GM21447 (cell line): ENCODE data around the gene MTMR12.
A peak's percentile ranks its signal among the peaks of the same experiment; 100 is the strongest.

Source experiments
- ATAC-seq: cut with Tn5 transposase; IDR thresholded peaks from one replicate; pipeline ENCODE4 v1.9.1; 2021; ENCODE audit not compliant: unreplicated experiment

Gene MTMR12

DNA sequence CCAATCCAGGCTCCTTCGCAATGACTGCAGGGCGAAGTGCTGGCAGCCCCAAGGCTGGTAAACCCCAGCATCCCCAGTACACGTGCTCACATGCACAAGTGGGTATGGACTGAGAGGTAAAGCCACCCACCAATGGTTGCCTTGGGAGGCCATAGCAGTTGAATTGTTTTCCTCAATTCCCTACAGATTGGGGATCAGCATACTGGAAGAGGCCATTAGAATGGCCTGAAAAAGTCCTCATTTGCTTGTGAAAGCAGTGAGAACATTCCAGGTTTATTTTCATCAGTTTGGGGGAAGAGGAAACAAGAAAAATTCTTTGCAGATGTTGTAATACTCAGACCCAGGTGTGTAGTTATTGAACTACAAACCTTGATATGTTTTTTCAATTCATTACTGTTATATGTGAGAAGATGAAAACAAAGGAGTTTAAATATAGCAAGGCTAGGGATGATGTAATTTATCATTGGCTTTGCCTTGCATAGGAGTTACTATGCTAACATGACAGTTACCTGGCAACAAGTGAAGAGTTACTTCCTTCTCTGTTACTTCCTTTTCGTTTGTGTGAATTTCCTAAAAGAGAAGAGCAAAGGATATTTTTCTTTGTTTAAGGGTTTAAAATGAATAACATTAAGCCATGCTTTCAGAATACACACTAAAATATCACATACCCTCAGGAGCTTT, 36.4 kb downstream of the MTMR12 start:
- ATAC-seq, result peak; percentile 41

DNA sequence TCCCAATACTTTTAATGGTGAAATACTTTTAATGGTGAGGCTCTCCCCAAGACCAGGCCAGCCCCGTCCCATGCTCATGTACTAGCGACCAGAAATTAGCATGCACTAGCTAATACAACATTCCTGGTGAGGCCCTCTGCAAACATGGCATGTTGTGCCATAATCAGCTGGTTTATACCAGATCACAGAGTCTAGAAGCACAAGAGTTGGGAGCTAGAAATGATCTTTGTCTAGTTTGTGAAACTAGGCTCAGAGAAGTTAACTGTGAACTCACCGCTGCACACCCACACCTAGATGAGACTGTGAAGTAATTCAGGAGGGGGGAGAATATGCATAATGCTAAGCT, 37.4 kb downstream of the MTMR12 start:
- no peak for ATAC-seq

DNA sequence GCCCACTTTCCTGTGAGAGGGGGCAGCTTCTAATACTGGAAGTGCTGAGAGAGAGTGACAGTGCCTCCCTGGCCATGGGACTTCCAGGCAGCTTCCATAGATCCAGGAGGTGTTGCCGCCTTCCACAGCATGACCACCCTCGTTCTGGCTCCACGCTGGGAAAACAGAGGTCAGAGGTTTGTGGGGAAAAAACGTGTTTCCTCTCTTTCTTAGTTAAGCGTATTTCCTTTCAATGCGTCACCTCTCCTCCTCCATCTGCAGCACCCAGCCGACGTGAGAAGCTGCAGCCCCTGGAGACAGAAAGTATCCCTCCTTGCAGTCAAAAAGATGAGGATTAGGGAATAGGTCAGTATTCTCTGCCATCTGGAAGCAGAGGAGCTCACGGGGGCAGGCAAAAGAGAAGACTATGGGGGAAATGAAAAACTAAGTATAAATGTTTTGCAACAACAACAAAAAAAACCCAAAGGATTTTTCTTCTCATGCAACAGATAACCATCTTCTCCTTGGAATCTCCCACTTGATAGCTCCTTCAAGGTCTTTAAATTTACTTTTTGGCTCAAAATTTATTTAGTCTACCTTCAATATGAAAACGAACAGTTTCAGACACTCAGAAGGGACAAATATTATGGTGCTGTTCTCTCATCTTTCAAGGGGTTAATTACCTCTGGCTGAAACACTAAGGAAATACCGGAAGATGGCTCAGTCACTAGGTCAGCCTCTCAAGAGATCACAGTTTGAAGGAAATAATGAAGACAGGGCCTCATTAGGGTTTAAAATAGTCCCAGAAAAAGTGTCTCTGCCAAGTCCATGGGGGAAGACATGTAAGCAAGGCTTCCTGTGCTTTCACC, 38.0 kb downstream of the MTMR12 start:
- no peak for ATAC-seq

DNA sequence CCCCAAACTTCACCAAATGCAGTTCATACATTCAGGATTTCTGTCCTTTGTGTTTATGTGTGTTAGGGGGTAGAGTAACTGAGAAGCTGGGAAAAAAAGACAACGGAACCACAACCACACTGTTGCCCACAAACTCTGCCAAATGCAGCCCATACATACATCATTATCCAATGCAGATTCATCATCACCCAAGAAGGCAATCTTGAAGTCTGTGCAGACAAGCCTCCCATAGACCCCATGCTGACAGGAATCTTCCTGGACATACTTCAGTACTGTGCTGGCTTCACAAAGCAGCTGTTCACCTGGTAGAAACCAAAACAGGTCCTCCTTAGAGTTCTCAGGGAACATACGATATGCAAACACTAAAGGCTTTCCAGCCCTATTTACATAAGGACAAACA, 38.9 kb downstream of the MTMR12 start:
- ATAC-seq, result no peak

DNA sequence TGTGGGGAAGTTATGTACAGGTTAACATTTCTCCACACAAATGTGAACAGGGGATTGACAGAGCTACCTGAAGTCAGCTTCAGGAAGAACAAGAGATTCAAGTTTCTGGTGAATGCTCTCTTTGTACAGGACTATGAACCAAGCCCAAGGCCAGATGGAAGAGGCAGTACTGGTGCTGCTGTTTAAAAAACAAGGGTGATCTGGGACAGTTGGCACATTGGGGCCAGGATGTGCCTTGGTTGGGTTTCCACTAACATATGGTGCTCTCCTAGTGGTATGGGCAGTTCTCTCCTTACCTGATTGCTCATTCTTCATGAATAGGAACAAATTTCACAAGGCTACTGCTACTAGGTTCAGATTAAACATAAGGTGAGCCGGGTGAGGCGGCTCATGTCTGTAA, 40.0 kb downstream of the MTMR12 start:
- no peak for ATAC-seq

DNA sequence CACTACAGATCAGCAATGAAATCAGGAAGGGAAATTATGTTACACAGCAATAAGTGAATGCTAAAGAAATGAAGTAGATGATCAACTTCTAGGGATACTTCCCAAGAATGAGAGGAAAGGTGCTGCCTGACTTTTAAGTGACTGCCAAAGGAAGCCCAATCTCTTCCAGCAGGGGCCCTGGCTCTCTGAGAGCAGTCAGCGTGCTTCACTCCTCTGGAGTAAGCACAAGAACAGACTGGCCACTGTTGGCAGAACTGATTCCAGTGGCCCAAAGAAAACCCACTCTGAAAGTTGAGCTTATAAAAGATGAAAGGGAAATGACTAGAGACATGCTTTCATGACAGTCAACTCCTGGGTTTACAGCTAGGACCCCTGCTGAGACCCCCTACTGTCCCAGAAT, 41.8 kb downstream of the MTMR12 start:
- no peak for ATAC-seq

DNA sequence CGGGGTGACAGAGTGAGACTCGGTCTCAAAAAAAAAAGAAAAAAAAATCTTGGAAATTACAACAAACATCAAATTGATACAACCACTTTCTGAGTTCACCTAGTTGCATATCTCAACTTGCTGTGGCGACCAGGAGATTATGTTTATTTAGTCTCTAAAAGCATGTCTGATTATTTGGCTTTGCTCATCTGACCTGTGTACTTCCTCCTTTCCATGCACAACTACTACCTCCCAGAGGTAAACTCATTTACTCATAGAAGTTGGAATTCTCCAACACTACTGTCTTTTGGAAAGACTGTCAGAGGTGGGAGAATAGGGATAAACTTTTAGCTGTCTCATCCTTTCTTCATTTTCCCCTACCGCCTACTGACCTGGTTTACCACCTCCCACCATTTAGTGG, 42.6 kb downstream of the MTMR12 start:
- no peak for ATAC-seq

DNA sequence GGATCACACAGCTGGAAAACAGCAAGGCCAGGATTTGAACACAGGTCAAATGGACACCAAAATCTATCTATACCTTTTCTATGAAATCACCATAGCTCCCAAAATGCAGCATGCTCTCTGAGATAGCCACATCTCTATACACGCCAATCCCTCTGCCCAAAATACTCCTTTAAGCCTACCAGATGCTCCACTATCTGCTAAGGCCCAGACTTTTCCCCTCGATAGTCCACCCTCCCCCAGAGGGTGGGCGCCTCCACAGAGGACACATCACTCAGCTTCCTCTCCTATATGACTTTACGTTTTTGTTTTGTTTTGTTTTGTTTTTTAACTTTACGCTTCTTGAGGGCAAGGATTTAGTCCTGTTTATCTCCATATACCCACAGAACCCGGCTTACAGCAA, 46.8 kb downstream of the MTMR12 start:
- no peak for ATAC-seq

DNA sequence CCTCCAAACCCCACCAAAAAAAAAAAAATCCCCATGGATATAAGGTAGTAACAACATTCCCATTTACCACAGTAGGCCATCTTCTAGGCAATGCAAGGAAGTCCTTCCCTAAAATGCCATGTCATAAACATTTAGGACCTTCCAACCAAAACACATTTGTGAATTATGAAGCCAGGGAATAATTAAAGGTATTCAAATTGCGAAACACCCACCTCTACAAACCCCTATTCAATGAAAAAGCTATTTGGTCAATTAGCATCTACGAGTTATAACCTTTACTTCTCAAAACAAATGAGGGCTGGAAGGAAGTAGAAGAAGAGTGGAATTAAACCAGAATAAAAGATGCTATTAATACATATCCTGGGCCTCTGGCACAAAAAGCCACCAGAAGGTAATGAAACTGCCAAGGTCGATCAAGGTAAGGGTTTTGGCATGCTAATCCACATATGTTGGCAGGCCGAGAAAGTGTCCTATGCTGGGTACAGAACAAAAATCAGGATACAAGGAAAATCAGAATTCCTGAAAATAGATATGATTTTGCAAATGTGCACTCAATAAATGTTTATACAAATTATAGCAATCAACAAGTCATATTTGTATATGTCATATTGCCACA, 47.7 kb downstream of the MTMR12 start:
- ATAC-seq, result no peak

DNA sequence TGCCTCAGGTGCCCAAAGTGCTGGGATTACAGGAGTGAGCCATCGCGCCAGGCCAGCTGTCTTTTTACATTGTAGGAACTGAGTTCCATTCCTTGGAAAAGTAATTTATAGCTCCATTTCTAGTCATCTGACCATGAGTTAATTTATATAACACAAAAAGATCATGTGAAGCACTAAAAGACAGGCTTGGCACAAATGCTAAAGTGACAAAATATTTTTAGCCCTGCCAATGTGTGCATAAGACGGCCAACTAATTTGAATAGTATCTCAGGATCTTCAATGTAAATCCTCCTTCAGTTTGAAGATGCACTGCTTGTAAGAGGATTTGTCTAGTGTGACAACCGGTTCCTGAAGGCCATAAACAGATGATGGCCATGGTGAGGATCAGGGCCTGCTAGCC, 49.1 kb downstream of the MTMR12 start:
- no peak for ATAC-seq

DNA sequence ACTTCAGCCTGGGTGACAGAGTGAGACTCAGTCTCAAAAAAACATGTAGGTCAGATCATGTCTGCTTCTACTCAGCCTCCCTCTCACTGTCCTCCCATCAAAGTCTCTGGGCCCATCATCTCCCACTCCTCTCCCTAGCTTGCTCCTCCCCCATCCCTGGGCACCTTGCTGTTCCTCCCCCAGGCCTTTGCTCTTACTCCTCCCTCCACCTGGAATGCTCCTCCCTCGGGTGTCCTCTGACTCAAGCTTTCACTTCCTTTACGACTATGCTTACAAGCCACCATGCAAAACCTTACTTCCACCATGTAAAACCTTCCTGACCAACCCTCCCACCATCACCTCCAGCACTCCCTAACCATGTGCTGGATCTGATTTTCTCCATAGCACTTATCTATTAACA, 51.5 kb downstream of the MTMR12 start:
- peak; percentile 89 for ATAC-seq

DNA sequence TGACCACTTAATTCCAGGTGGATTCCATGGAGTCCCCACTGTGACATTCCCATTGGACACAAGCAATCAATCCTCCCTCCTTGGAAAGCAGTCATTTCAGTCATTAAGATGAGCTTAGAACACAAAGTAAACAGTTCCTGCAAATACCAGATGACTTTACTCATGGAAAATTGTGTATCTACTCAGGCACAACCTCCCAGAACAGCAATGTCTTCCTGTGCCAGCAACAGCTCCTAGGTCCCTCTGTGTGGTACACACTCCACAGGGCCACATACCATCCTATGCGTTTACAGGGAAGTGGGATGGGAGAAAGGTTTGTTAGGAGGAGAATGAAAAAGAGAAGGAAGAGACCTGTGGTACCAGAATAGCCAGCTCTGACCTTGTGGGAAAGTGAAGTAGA, 53.7 kb downstream of the MTMR12 start:
- no peak for ATAC-seq

DNA sequence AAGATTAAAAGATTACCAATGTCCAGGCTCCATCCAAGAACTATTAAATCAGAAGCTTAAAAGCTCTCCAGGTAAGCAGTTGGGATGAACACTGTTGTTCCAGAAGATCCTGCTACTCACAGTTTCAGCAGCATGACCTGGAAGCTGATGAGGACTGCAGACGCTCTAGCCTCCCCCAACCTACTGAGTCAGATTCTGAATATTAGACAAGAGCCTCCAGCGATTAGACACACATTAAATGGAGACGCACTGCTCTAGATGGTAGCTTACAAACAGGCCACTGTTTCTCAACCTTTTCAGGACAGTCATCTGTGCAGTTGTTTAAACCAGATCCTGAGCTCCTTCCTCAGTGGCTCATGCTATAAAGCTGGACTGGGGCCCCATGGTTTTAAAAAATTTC, 54.3 kb downstream of the MTMR12 start:
- no peak for ATAC-seq

DNA sequence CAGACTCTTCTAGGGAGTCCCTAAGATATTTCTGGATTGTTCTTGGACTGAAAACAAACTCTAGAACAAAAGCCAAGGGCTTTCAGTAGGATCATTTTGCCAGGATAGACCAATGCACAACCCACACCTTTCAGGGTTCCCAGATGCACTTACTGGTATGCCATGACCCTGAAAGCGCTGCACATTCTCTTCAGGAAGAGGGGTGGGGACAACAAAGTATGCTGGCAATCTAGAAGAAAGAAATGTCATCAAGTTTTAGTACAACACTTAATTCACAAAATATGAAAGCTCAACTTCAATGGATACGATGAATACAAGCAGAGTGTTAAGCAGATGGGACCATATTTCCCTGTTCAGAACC, 57.2 kb downstream of the MTMR12 start:
- no peak for ATAC-seq

DNA sequence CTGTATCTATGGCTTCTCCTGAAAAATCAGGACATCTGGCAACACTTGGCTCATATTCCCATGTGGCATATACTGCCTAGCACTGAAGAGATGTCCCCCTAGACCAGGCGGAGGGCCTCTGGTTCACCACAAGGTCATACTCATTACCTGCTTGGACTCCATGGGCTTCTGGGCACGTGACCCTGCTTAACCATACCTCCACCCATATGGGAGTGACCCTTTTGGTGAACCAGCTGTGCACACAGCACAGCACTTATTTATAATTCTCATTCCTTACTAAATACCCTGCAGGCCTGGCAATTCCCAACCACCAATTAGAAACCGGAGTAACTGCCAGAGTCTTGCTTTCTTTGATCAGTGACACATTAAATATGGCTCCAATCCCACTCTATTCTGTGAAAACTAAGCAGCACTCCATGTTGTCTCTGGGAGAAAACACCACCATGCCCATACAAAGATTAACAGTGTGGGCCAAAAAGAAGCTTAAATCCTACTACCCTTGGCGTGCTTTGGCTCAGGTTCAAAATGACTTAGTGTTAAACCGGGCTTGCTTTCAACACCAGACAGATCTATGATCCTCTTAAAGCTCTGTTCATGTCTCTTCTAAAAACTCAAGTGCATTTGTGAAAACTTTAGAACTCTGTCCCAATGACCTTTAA, 57.7 kb downstream of the MTMR12 start:
- no peak for ATAC-seq

DNA sequence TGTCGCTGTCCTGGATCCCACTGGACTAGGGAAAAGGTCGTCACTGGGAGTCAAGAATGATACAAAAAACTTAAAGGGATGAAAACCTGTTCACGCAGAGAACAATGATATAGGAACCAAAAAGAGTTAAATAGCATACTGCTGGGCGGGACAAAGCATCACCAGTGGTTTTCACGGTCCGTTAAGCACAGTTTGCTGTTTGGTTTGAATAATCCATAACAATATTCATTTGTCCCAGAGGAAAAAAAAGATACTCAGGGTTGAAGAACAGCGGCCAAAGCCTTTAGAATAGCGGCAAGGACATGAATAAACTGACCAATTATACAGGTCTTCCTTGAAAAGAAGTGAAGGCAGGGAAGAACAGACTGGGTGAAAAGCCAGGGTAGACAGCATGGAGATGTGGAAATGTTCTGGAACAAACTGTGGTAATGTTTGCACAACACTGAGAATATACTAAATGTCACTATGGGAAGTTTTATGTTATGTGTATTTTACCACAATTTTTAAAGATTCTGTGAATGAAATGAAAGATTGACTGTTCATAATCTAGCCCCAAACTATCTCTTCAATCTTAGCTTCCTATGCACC, 60.8 kb downstream of the MTMR12 start:
- ATAC-seq, result no peak

DNA sequence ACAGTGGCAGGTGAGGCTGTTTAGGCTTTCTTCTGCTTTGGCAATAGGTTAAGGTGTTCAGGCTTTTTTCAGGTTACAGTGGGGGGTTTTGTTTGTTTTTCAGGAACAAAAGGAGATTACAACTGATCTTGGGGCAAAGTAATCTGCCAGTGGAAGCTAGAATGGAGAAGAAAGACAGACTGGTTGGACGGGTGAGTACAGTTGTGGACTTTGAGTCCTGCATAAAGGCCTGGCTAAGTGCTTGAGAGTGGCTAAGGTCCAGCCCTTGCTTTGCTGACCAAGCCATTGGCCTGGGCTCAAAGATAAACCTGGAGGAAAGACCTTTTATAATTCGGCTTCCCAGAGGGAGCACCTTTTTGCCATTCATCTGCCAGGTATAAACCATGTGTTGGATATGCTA, 63.1 kb downstream of the MTMR12 start:
- ATAC-seq, result no peak

DNA sequence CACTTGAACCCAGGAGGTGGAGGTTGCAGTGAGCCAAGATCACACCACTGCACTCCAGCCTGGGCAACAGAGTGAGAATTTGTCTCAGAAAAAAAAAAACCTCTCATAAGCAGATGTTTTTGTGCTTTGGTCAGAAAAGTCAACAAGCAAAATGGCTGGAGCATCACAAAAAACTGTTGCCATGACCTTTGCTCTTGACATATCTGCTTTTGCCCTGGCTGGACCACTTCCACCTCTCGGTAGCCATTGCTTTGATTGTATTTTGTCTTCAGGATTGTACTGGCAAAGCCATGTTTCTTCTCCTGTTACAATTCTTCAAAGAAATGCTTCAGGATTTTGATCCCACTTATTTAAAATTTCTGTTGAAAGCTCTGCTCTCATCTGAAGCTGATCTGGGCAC, 67.0 kb downstream of the MTMR12 start:
- ATAC-seq, result no peak

DNA sequence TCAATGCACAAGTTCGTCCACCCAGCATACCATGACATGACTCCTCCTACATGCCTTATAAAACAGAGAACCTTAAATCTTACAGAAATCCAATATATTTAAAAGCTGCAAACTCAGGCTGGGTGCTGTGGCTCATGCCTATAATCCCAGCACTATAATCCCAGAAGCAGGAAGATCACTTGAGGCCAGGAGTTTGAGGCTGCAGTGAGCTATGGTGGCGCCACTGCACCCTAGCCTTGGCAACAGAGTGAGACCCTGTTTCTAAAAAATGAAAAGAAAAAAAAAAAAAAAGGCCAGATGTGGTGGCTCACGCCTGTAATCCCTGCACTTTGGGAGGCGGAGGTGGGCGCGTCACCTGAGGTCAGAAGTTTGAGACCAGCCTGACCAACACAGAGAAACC, 68.7 kb downstream of the MTMR12 start:
- ATAC-seq, result no peak

DNA sequence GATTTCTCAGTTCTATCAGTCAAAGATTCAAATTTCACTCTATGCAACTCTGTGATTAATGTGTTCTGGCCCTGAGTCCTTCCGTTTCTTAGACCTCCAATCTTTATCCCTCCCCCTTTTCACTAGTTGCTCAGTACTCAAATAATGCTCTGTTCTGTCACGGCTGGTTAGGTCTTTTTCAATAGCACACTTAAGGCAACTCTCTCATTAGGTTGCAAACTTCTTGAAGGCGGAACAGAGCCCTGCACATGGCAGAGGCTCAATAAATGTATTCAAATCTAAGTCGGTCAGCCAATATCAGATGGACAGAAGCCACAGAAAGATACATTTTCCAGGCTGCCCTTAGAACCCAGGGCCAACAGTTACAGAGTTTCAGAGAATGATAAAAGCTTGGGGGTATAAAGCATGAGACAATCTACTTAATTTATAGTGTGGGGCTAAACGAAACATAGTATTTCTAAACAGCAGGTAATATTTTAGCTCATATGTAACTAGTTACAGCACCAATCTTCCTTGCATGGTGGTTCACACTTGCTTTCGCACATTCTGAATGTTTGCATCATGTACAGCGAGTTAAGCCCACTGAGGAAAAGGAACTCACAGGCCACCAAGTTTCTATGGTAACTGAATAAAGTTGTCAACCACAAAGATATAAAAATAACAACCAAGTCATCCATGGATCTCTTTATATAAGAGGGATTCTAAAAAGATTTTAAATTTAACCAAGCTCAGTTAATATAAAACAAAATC, 71.5 kb downstream of the MTMR12 start:
- no peak for ATAC-seq

DNA sequence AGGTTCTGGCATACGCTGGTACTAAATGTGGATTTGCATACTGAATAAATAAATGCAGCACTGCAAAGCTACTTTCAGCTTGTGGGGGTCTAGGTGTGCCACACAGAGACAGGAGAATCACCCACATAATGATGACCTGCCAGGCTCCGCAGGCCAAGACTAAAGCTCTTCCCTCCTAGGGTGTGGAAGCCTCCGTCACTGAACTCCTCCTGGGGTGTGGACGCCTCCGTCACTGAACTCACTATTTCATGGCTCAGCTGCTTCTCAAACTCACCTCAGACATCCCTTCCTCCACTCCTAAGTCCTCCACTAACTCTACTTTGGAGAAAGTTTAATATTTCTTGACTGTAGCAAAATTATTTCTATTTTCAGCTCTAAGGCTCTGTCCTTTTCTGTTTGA, 73.4 kb downstream of the MTMR12 start:
- no peak for ATAC-seq
